Neural cell (in vitro differentiated cells): ENCODE data around the gene RAD51B. TPM values are rescaled to one million over a fixed set of nuclear protein-coding genes. Genes with fewer than 3 reads are reported as not detected.

ENCODE experiments used
- H2AFZ ChIP-seq: fragments of 200-600, 300-800 bp; sonication (generic), shearing (Covaris generic); 2 replicates; pipeline ENCODE4 v1.6.0; 2014; ENCODE audit warnings: low read depth, mild to moderate bottlenecking, antibody characterized with exemption, low read length, moderate library complexity
- H3F3A ChIP-seq: fragments of 200-600 bp; shearing (Covaris generic); 2 replicates; pipeline ENCODE4 v1.6.1; 2016; ENCODE audit warnings: mild to moderate bottlenecking, moderate library complexity, mixed read lengths, antibody characterized with exemption, low read length; ENCODE audit not compliant: insufficient read depth, poor library complexity, severe bottlenecking
- H3K27ac ChIP-seq: fragments of 200-600, 300-800 bp; sonication (generic), shearing (Covaris generic); 2 replicates; pipeline ENCODE4 v1.5.1; 2014; ENCODE audit warnings: mild to moderate bottlenecking, low read length, moderate library complexity
- H3K27me3 ChIP-seq: fragments of 300-800, 200-600 bp; sonication (generic), shearing (Covaris generic); 2 replicates; pipeline ENCODE4 v1.6.0; 2014; ENCODE audit warnings: mild to moderate bottlenecking, low read depth, low read length, moderate library complexity; ENCODE audit not compliant: insufficient read depth
- H3K36me3 ChIP-seq: fragments of 300-800, 200-600 bp; sonication (generic), shearing (Covaris generic); 2 replicates; pipeline ENCODE4 v1.5.1; 2014; ENCODE audit warnings: mild to moderate bottlenecking, antibody characterized with exemption, low read length, moderate library complexity; ENCODE audit not compliant: insufficient read depth
- H3K4me2 ChIP-seq: fragments of 300-800, 200-600 bp; sonication (generic), shearing (Covaris generic); 2 replicates; pipeline ENCODE4 v1.6.0; 2014; ENCODE audit warnings: mild to moderate bottlenecking, low read length
- H3K4me3 ChIP-seq: fragments of 300-800, 200-600 bp; sonication (generic), shearing (Covaris generic); 2 replicates; pipeline ENCODE4 v1.5.1; 2014; ENCODE audit warnings: mild to moderate bottlenecking, low read length, moderate library complexity
- H3K79me2 ChIP-seq: fragments of 200-600 bp; shearing (Covaris generic); replicated peaks from 2 replicates; pipeline ENCODE4 v1.6.0; 2014; ENCODE audit warnings: mild to moderate bottlenecking, low read length, moderate library complexity; ENCODE audit not compliant: insufficient read depth
- H3K9ac ChIP-seq: fragments of 300-800, 200-600 bp; sonication (generic), shearing (Covaris generic); 2 replicates; pipeline ENCODE4 v1.6.1; 2016; ENCODE audit warnings: mild to moderate bottlenecking, low read length, mixed read lengths
- H3K9me2 ChIP-seq: fragments of 200-600 bp; shearing (Covaris generic); 2 replicates; pipeline ENCODE4 v1.6.1; 2016; ENCODE audit warnings: mild to moderate bottlenecking, low read length, mixed read lengths; ENCODE audit not compliant: insufficient read depth
- H3K9me3 ChIP-seq: fragments of 200-600, 300-800 bp; sonication (generic), shearing (Covaris generic); 2 replicates; pipeline ENCODE4 v1.6.1; 2016; ENCODE audit warnings: mild to moderate bottlenecking, mixed run types, low read length, moderate library complexity, mixed read lengths
- H4K20me1 ChIP-seq: fragments of 200-600 bp; shearing (Covaris generic); 2 replicates; pipeline ENCODE4 v1.6.1; 2016; ENCODE audit warnings: mild to moderate bottlenecking, mixed run types; ENCODE audit not compliant: insufficient read depth
- CTCF ChIP-seq: fragments of 450-650 bp; IDR thresholded peaks from 2 replicates; pipeline ENCODE4 v1.5.1; 2014; ENCODE audit warnings: antibody characterized with exemption, mild to moderate bottlenecking, moderate library complexity; ENCODE audit not compliant: poor library complexity, severe bottlenecking
- EP300 ChIP-seq: fragments of 450-650 bp; conservative IDR thresholded peaks from 2 replicates; pipeline ENCODE4 v1.6.1; 2014; ENCODE audit warnings: antibody characterized with exemption, mild to moderate bottlenecking, moderate library complexity; ENCODE audit not compliant: poor library complexity, severe bottlenecking
- EZH2 ChIP-seq: fragments of 200-600, 300-800 bp; shearing (Covaris generic), sonication (generic); IDR thresholded peaks from 2 replicates; pipeline ENCODE4 v1.6.1; 2014; ENCODE audit warnings: antibody characterized with exemption, low read length, borderline replicate concordance, mild to moderate bottlenecking; ENCODE audit not compliant: insufficient read depth, poor library complexity, severe bottlenecking
- MXI1 ChIP-seq: fragments of 450-650 bp; conservative IDR thresholded peaks from 2 replicates; pipeline ENCODE4 v1.6.1; 2014; ENCODE audit warnings: antibody characterized with exemption, mild to moderate bottlenecking; ENCODE audit not compliant: poor library complexity, severe bottlenecking
- POLR2AphosphoS5 ChIP-seq: IDR thresholded peaks from 2 replicates; pipeline ENCODE4 v1.6.1; 2012
- RAD21 ChIP-seq: fragments of 450-650 bp; conservative IDR thresholded peaks from 2 replicates; pipeline ENCODE4 v1.6.1; 2014; ENCODE audit warnings: antibody characterized with exemption, mild to moderate bottlenecking, moderate library complexity
- SMC3 ChIP-seq: fragments of 450-650 bp; conservative IDR thresholded peaks from 2 replicates; pipeline ENCODE4 v1.6.1; 2014; ENCODE audit warnings: antibody characterized with exemption, mild to moderate bottlenecking, moderate library complexity; ENCODE audit not compliant: poor library complexity
- TAF1 ChIP-seq: IDR thresholded peaks from 2 replicates; pipeline ENCODE4 v1.6.1; 2012; ENCODE audit warnings: low read depth
- polyA plus RNA-seq: library from polyadenylated mRNA; depleted of rRNA; stranded (reverse); fragments of >200 nt; gene quantifications from 2 replicates; pipeline ENCODE4 v1.2.3, GENCODE V29; 2014
- TF ChIP-seq, protein P1 (sequence below): IDR thresholded peaks from 2 replicates; pipeline ENCODE4 v1.6.1; 2012; ENCODE audit warnings: borderline replicate concordance

RAD51B gene
- polyA plus RNA-seq, 1 donor from 2014 or later: 3.1 TPM

DNA sequence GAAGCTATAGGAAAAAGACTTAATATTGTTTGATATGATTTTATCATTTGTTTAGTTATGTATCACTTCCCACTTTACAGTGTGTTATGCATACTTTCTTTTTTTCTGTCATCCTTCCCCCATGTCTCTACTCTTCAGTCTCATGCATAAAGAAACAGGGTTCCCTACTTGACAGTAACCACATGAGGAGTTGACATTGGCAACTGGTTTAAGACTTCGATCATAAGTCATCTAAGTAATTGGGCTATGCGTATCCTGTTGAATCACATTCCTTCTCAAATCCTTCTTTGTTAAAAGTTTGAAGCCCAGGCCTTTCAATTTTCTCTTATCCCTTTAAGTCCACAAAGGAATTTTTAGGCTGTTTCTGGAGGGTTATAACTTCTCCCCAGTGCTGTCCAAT lies 358.7 kb downstream of the RAD51B start:
- Histone ChIP-seq H3K9me2 (no peaks in the 10 kb centered on the region), H4K20me1 (no peaks in the 10 kb centered on the region), H3K9ac (no peak overlapping the region), H2AFZ (no peak overlapping the region), H3K4me2 (no peak overlapping the region), H3K9me3 (no peaks in the 10 kb centered on the region), H3K27ac (no peak overlapping the region), H3K79me2 (no peaks in the 10 kb centered on the region), H3K36me3 (no peaks in the 10 kb centered on the region), H3F3A (no peaks in the 10 kb centered on the region), H3K4me3 (no peak overlapping the region), H3K27me3 (no peaks in the 10 kb centered on the region)
- TF ChIP-seq RAD21 (no peak), CTCF (no peak), EP300 (no peak)
- TF ChIP-seq, protein P1, sequence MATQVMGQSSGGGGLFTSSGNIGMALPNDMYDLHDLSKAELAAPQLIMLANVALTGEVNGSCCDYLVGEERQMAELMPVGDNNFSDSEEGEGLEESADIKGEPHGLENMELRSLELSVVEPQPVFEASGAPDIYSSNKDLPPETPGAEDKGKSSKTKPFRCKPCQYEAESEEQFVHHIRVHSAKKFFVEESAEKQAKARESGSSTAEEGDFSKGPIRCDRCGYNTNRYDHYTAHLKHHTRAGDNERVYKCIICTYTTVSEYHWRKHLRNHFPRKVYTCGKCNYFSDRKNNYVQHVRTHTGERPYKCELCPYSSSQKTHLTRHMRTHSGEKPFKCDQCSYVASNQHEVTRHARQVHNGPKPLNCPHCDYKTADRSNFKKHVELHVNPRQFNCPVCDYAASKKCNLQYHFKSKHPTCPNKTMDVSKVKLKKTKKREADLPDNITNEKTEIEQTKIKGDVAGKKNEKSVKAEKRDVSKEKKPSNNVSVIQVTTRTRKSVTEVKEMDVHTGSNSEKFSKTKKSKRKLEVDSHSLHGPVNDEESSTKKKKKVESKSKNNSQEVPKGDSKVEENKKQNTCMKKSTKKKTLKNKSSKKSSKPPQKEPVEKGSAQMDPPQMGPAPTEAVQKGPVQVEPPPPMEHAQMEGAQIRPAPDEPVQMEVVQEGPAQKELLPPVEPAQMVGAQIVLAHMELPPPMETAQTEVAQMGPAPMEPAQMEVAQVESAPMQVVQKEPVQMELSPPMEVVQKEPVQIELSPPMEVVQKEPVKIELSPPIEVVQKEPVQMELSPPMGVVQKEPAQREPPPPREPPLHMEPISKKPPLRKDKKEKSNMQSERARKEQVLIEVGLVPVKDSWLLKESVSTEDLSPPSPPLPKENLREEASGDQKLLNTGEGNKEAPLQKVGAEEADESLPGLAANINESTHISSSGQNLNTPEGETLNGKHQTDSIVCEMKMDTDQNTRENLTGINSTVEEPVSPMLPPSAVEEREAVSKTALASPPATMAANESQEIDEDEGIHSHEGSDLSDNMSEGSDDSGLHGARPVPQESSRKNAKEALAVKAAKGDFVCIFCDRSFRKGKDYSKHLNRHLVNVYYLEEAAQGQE: no peak

- Histone ChIP-seq H3K4me2 (no peak overlapping the region), H4K20me1 (no peaks in the 10 kb centered on the region), H3F3A (no peaks in the 10 kb centered on the region), H3K79me2 (no peaks in the 10 kb centered on the region), H3K36me3 (no peaks in the 10 kb centered on the region), H3K9me3 (no peaks in the 10 kb centered on the region), H3K27me3 (no peaks in the 10 kb centered on the region), H3K4me3 (no peak overlapping the region), H3K27ac (no peak overlapping the region), H3K9ac (no peak overlapping the region), H3K9me2 (no peaks in the 10 kb centered on the region), H2AFZ (no peak overlapping the region)
- TF ChIP-seq SMC3: no peak
Observed at GRCh38 chr14:68181519-68182326, 362.1 kb downstream of the RAD51B start.

DNA sequence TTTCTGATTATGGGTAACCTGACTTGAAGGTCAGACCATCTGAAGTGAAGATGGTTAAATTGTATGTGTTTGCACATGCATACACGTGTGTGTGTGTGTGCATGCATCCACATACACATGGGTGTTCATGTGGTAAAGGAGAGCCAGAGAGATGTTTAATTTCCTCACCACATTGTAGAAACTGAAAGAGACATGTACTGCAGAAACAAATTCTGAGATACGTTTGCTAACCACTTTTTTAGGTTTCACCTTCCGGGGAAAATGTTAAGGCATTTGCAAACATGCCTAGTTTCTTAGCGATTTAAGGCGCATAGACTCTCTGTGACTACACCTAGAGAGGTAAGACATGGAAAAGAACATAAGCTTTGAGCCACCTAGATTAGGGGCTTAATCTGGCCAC lies 362.9 kb downstream of the RAD51B start:
- H3K9me2 ChIP-seq: no peaks in the 10 kb centered on the region
- H2AFZ ChIP-seq: no peak overlapping the region
- H4K20me1 ChIP-seq: no peaks in the 10 kb centered on the region
- no peaks in the 10 kb centered on the region for H3K36me3 ChIP-seq
- H3K4me2 ChIP-seq: no peak overlapping the region
- no peak overlapping the region for H3K4me3 ChIP-seq
- no peak overlapping the region for H3K9ac ChIP-seq
- no peaks in the 10 kb centered on the region for H3F3A ChIP-seq
- TF ChIP-seq MXI1 (no peak), EZH2 (no peak), TAF1 (no peak), RAD21 (no peak), CTCF (no peak), EP300 (no peak), SMC3 (no peak), POLR2AphosphoS5 (no peak)
- TF ChIP-seq, protein P1: no peak
- H3K9me3 ChIP-seq: no peaks in the 10 kb centered on the region
- no peaks in the 10 kb centered on the region for H3K79me2 ChIP-seq
- H3K27me3 ChIP-seq: no peaks in the 10 kb centered on the region
- H3K27ac ChIP-seq: no peak overlapping the region
